Loucy (cell line): ENCODE measurements around the gene TMEM51.

Experiments
- H2AFZ ChIP-seq: fragments of 200-600 bp; sonication (generic); 2 replicates; pipeline ENCODE4 v1.6.0; 2016; ENCODE audit warnings: antibody characterized with exemption, mild to moderate bottlenecking, low read length, moderate library complexity
- H3F3A ChIP-seq: fragments of 200-600 bp; 2 replicates; pipeline ENCODE4 v1.6.0; 2016; ENCODE audit warnings: antibody characterized with exemption, low read depth, mild to moderate bottlenecking
- H3K27me3 ChIP-seq: fragments of 200-600 bp; sonication (generic); 2 replicates; pipeline ENCODE4 v1.6.1; 2014; ENCODE audit warnings: low read length, mild to moderate bottlenecking; ENCODE audit not compliant: insufficient read depth, poor library complexity, severe bottlenecking
- H3K36me3 ChIP-seq: fragments of 200-600 bp; sonication (generic); 2 replicates; pipeline ENCODE4 v1.6.1; 2016; ENCODE audit warnings: low read length; ENCODE audit not compliant: insufficient read depth
- H3K4me1 ChIP-seq: fragments of 200-600 bp; sonication (generic); 2 replicates; pipeline ENCODE4 v1.5.1; 2014; ENCODE audit warnings: low read length, mild to moderate bottlenecking; ENCODE audit not compliant: insufficient read depth, poor library complexity, severe bottlenecking
- H3K4me2 ChIP-seq: fragments of 200-600 bp; sonication (generic); 2 replicates; pipeline ENCODE4 v1.6.0; 2014; ENCODE audit warnings: antibody characterized with exemption, low read length, low read depth, mild to moderate bottlenecking; ENCODE audit not compliant: poor library complexity, severe bottlenecking
- H3K4me3 ChIP-seq: fragments of 200-600 bp; sonication (generic); 2 replicates; pipeline ENCODE4 v1.5.1; 2014; ENCODE audit warnings: low read length, mild to moderate bottlenecking, mixed read lengths; ENCODE audit not compliant: poor library complexity, severe bottlenecking
- H3K79me2 ChIP-seq: fragments of 200-600 bp; sonication (generic); 2 replicates; pipeline ENCODE4 v1.6.1; 2014; ENCODE audit warnings: low read length; ENCODE audit not compliant: insufficient read depth
- H3K9ac ChIP-seq: fragments of 200-600 bp; sonication (generic); 2 replicates; pipeline ENCODE4 v1.6.0; 2014; ENCODE audit warnings: mild to moderate bottlenecking, low read depth, low read length, moderate library complexity; ENCODE audit not compliant: poor library complexity, severe bottlenecking
- H3K9me2 ChIP-seq: fragments of 200-600 bp; sonication (generic); replicated peaks from 2 replicates; pipeline ENCODE4 v1.6.1; 2016; ENCODE audit warnings: low read depth, low read length, mixed read lengths
- H3K9me3 ChIP-seq: fragments of 200-600 bp; sonication (generic); 2 replicates; pipeline ENCODE4 v1.6.1; 2014; ENCODE audit warnings: mild to moderate bottlenecking, antibody characterized with exemption, low read length, low read depth; ENCODE audit not compliant: insufficient read depth
- H4K20me1 ChIP-seq: fragments of 200-600 bp; sonication (generic); 2 replicates; pipeline ENCODE4 v1.6.0; 2014; ENCODE audit warnings: antibody characterized with exemption, low read length, mild to moderate bottlenecking; ENCODE audit not compliant: insufficient read depth, poor library complexity, severe bottlenecking
- EZH2phosphoT487 ChIP-seq: fragments of 200-600 bp; IDR thresholded peaks from 2 replicates; pipeline ENCODE4 v1.6.1; 2018; ENCODE audit warnings: antibody characterized with exemption, mild to moderate bottlenecking, moderate library complexity, borderline replicate concordance
- TF ChIP-seq, protein P1 (sequence below): fragments of 200-600 bp; sonication (generic); conservative IDR thresholded peaks from 2 replicates; pipeline ENCODE4 v1.5.1; 2014; ENCODE audit warnings: mild to moderate bottlenecking, antibody characterized with exemption, low read length

The TMEM51 gene

DNA sequence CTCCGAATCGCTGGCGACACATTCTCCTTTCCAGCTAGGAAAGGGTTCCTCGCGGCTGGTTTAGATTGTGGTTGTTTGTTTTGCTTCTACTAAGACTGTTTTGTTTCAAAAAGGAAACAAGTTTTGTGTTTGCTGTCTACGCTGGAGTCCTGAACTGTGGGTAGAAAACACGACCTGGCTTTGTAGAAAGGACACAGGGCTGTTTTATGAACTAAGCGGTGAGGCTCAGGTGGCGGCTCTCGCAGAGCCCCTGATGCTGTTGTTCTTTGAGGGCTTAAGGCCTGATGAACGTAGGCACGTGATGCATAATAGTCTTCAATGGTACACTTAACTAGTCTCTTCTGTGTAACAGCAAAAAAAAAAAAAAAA is 66.5 kb downstream of the TMEM51 start:
- no peak overlapping the region for H3K4me2 ChIP-seq

DNA sequence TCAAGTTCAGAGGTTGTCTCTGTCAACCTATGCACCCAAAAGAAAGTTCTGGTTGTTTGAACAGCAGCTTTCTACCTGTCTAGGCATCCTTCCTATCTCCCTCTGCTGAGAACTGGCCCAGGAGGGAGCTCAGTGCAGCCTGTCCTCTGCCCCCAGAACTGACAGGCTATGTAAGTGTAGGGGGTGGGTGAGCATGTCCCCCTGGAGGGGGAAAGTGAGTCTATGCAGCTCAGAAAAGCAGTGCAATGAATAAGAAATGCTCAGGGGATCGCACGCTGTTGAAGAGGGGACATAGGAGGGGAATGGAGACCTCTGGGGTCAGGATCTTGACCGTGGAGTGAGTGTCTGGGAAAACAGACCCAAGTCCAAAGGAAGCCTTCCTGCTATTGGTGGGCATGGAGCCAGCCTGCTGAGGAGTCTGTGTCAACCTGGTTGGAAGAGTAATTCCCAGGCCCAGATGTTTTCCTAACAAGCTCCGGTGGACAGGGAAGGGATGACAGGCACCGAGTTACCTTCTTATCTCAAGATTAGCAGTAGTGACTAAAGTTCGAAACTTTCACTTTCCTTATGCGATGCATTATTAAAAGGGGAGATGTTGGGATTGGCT is 67.4 kb downstream of the TMEM51 start:
- no peaks in the 10 kb centered on the region for H4K20me1 ChIP-seq
- H2AFZ ChIP-seq: no peak overlapping the region
- no peaks in the 10 kb centered on the region for H3K9me3 ChIP-seq
- H3K4me1 ChIP-seq: no peaks in the 10 kb centered on the region
- no peaks in the 10 kb centered on the region for H3K79me2 ChIP-seq
- H3K9me2 ChIP-seq: no peaks in the 10 kb centered on the region
- H3K9ac ChIP-seq: no peak overlapping the region
- H3K27me3 ChIP-seq: no peaks in the 10 kb centered on the region
- H3K4me3 ChIP-seq: no peak overlapping the region
- H3K4me2 ChIP-seq: no peak overlapping the region
- H3K36me3 ChIP-seq: no peaks in the 10 kb centered on the region
- no peaks in the 10 kb centered on the region for H3F3A ChIP-seq
- no peak for TF ChIP-seq EZH2phosphoT487
- TF ChIP-seq, protein P1, sequence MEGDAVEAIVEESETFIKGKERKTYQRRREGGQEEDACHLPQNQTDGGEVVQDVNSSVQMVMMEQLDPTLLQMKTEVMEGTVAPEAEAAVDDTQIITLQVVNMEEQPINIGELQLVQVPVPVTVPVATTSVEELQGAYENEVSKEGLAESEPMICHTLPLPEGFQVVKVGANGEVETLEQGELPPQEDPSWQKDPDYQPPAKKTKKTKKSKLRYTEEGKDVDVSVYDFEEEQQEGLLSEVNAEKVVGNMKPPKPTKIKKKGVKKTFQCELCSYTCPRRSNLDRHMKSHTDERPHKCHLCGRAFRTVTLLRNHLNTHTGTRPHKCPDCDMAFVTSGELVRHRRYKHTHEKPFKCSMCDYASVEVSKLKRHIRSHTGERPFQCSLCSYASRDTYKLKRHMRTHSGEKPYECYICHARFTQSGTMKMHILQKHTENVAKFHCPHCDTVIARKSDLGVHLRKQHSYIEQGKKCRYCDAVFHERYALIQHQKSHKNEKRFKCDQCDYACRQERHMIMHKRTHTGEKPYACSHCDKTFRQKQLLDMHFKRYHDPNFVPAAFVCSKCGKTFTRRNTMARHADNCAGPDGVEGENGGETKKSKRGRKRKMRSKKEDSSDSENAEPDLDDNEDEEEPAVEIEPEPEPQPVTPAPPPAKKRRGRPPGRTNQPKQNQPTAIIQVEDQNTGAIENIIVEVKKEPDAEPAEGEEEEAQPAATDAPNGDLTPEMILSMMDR: no peak

More for the DNA sequence above, 66.5 kb downstream of the TMEM51 start:
- TF ChIP-seq EZH2phosphoT487: no peak
- TF ChIP-seq, protein P1: no peak
- Histone ChIP-seq H3K4me3 (no peak overlapping the region), H3F3A (no peaks in the 10 kb centered on the region), H3K4me1 (no peaks in the 10 kb centered on the region), H4K20me1 (no peaks in the 10 kb centered on the region), H3K79me2 (no peaks in the 10 kb centered on the region), H3K36me3 (no peaks in the 10 kb centered on the region), H3K27me3 (no peaks in the 10 kb centered on the region), H2AFZ (no peak overlapping the region), H3K9ac (no peak overlapping the region), H3K9me2 (no peaks in the 10 kb centered on the region), H3K9me3 (no peaks in the 10 kb centered on the region)

DNA sequence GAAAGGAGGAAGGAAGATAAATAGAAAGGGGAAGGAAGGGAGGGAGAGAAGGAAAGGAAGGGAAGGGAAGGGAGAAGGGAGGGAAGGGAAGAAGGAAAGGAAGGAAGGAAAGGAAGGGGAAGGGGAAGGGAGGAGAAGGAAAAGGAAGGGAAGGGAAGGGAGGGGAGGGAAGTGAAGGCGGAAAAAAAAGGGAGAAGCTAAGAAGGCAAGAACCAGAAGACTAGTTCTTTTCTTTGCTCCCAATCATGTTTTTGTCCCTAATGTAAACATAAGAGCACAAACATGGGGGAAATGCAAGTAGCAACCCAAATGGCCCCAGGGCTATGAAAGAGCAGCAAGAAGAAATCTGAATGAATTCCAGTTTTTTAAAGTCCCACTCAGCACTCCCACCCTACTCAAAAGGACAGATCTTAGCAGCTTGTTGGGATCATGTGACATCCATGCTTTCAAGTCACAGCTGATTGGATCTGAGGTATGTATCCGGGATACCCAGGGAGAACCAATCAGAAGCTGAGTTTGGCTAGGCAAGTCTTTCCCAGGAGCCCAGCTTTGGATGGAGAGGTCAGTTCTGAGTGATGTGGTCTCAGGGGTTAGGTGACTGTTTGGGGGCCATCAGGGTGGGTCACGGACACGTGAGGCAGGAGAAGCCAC is 69.2 kb downstream of the TMEM51 start:
- Histone ChIP-seq H4K20me1 (no peaks in the 10 kb centered on the region), H3K79me2 (no peaks in the 10 kb centered on the region), H3K9me2 (no peaks in the 10 kb centered on the region), H3K4me2 (no peak overlapping the region), H3F3A (no peaks in the 10 kb centered on the region), H2AFZ (no peak overlapping the region), H3K9ac (no peak overlapping the region), H3K27me3 (no peaks in the 10 kb centered on the region), H3K9me3 (no peaks in the 10 kb centered on the region), H3K4me3 (no peak overlapping the region), H3K4me1 (no peaks in the 10 kb centered on the region), H3K36me3 (no peaks in the 10 kb centered on the region)
- TF ChIP-seq, protein P1: no peak
- no peak for TF ChIP-seq EZH2phosphoT487
